ENCODE data around the gene SLC8A1. TPM values are rescaled to one million over a fixed set of nuclear protein-coding genes. Genes with fewer than 3 reads are reported as not detected.

SLC8A1 gene
- total RNA-seq, 1 experiment from 2014 or later = 1.6 TPM

- peak; percentile 51 for DNase-seq (ENCODE audit: unreplicated experiment)
Observed at GRCh38 chr2:40103590-40103989, 348.3 kb downstream of the SLC8A1 start.

GRCh38 chr2:40103163-40103562 lies 348.7 kb downstream of the SLC8A1 start:
- no peaks in the 10 kb centered on the region for H3K36me3 Mint-ChIP-seq (ENCODE audit: insufficient read depth, unreplicated experiment)
- intact Hi-C loops (cut with micrococcal nuclease) = loop anchor here (5.0 to 10.0 kb wide), 2 partner anchors 106 to 188 kb away; no protein-coding TSS in a partner anchor
- CTCF ChIA-PET = interaction anchor here (0.6 kb wide), 2 partner anchors 141 to 458 kb away, joined by 3 to 6 read pairs; no protein-coding TSS in a partner anchor
- no peaks in the 10 kb centered on the region for H3K9me3 Mint-ChIP-seq (ENCODE audit: unreplicated experiment)
- H3K4me1 Mint-ChIP-seq (ENCODE audit: insufficient read depth, unreplicated experiment) = peaks cover 26% of the 10 kb centered on the region
- BruUV-seq (replicated peaks) = no TSS peak
- H3K4me3 Mint-ChIP-seq (ENCODE audit: unreplicated experiment) = peak overlapping the region; percentile 35
- no peak for TF ChIP-seq CTCF (IDR thresholded peaks at IDR 0.05; ENCODE audit: unreplicated experiment)
- DNase-seq (ENCODE audit: unreplicated experiment) = peak; percentile 68
- H3K27ac Mint-ChIP-seq (ENCODE audit: low read depth, unreplicated experiment) = peak overlapping the region; percentile 33
- POLR2A ChIA-PET = interaction anchor here (0.6 to 0.7 kb wide), 2 partner anchors 45 to 93 kb away, joined by 3 read pairs; no protein-coding TSS in a partner anchor
- no peaks in the 10 kb centered on the region for H3K27me3 Mint-ChIP-seq (ENCODE audit: insufficient read depth, unreplicated experiment)

More at GRCh38 chr2:40103590-40103989, 348.3 kb downstream of the SLC8A1 start:
- CTCF ChIA-PET = interaction anchor here (0.6 kb wide), 2 partner anchors 141 to 1576 kb away, joined by 3 to 6 read pairs; no protein-coding TSS in a partner anchor
- Mint-ChIP-seq H3K27ac (ENCODE audit: low read depth, unreplicated experiment) (peak overlapping the region; percentile 33), H3K4me1 (ENCODE audit: insufficient read depth, unreplicated experiment) (peaks cover 23% of the 10 kb centered on the region), H3K4me3 (ENCODE audit: unreplicated experiment) (no peak overlapping the region), H3K27me3 (ENCODE audit: insufficient read depth, unreplicated experiment) (no peaks in the 10 kb centered on the region), H3K36me3 (ENCODE audit: insufficient read depth, unreplicated experiment) (no peaks in the 10 kb centered on the region), H3K9me3 (ENCODE audit: unreplicated experiment) (no peaks in the 10 kb centered on the region)
- BruUV-seq (replicated peaks) = no TSS peak
- TF ChIP-seq CTCF (IDR thresholded peaks at IDR 0.05; ENCODE audit: unreplicated experiment) = no peak
- intact Hi-C loops (cut with micrococcal nuclease) = loop anchor here (5.0 to 10.0 kb wide), 2 partner anchors 106 to 189 kb away; no protein-coding TSS in a partner anchor
- POLR2A ChIA-PET = interaction anchor here (0.7 kb wide), 1 partner anchor 44 kb away, joined by 3 read pairs; no protein-coding TSS in a partner anchor

GRCh38 chr2:40102447-40102846 lies 349.4 kb downstream of the SLC8A1 start:
- intact Hi-C loops (cut with micrococcal nuclease) = loop anchor here (5.0 to 10.0 kb wide), 2 partner anchors 105 to 188 kb away; no protein-coding TSS in a partner anchor
- Mint-ChIP-seq H3K27ac (ENCODE audit: low read depth, unreplicated experiment) (no peak overlapping the region), H3K36me3 (ENCODE audit: insufficient read depth, unreplicated experiment) (no peaks in the 10 kb centered on the region), H3K4me3 (ENCODE audit: unreplicated experiment) (no peak overlapping the region), H3K4me1 (ENCODE audit: insufficient read depth, unreplicated experiment) (peaks cover 33% of the 10 kb centered on the region), H3K27me3 (ENCODE audit: insufficient read depth, unreplicated experiment) (no peaks in the 10 kb centered on the region), H3K9me3 (ENCODE audit: unreplicated experiment) (no peaks in the 10 kb centered on the region)
- POLR2A ChIA-PET = interaction anchor here (0.6 kb wide), 2 partner anchors 93 to 145 kb away, joined by 3 to 4 read pairs; no protein-coding TSS in a partner anchor
- CTCF ChIA-PET = interaction anchor here (0.6 to 0.7 kb wide), 3 partner anchors 180 to 457 kb away, joined by 3 read pairs; no protein-coding TSS in a partner anchor
- BruUV-seq (replicated peaks) = no TSS peak
- DNase-seq (ENCODE audit: unreplicated experiment) = no peak
- TF ChIP-seq CTCF (IDR thresholded peaks at IDR 0.05; ENCODE audit: unreplicated experiment) = no peak

GRCh38 chr2:40101131-40101575 lies 350.7 kb downstream of the SLC8A1 start:
- TF ChIP-seq CTCF (IDR thresholded peaks at IDR 0.05; ENCODE audit: unreplicated experiment) = no peak
- DNase-seq (ENCODE audit: unreplicated experiment) = no peak
- CTCF ChIA-PET = interaction anchor here (1.1 kb wide), 1 partner anchor 471 kb away, joined by 4 read pairs; no protein-coding TSS in a partner anchor
- H3K27ac Mint-ChIP-seq (ENCODE audit: low read depth, unreplicated experiment) = peak overlapping the region; percentile 82
- POLR2A ChIA-PET = no interaction called here
- H3K36me3 Mint-ChIP-seq (ENCODE audit: insufficient read depth, unreplicated experiment) = no peaks in the 10 kb centered on the region
- H3K4me3 Mint-ChIP-seq (ENCODE audit: unreplicated experiment) = no peak overlapping the region
- intact Hi-C loops (cut with micrococcal nuclease) = loop anchor here (5.0 to 10.0 kb wide), 2 partner anchors 104 to 186 kb away; no protein-coding TSS in a partner anchor
- peaks cover 43% of the 10 kb centered on the region for H3K4me1 Mint-ChIP-seq (ENCODE audit: insufficient read depth, unreplicated experiment)
- H3K27me3 Mint-ChIP-seq (ENCODE audit: insufficient read depth, unreplicated experiment) = no peaks in the 10 kb centered on the region
- no TSS peak for BruUV-seq (replicated peaks)
- no peaks in the 10 kb centered on the region for H3K9me3 Mint-ChIP-seq (ENCODE audit: unreplicated experiment)
